Left lobe of liver (tissue), 1 donor: ENCODE results near the gene MTRR. TPM values are rescaled to one million over a fixed set of nuclear protein-coding genes. Genes with fewer than 3 reads are reported as not detected.

Experiments
- total RNA-seq: library from RNA; stranded (reverse); gene quantifications from one replicate; pipeline ENCODE4 v1.2.1, GENCODE V29; 2021
- donor health status: DM: no; HTN: yes; CAD: no.

The MTRR gene
- total RNA-seq, 1 donor from 2014 or later: 29.1 TPM

Other genes starting within 250 kb of the MTRR start
- 0.48 TPM for gene CFAP90, start 18.0 kb upstream of the MTRR start, total RNA-seq
- gene FASTKD3, start 117 bp upstream of the MTRR start, total RNA-seq: 3.7 TPM